ENCODE measurements around the gene RXRA.

The RXRA gene

GRCh38 chr9:134353539-134353938 lies 27.3 kb downstream of the RXRA start:
- no peak for DNase-seq (ENCODE audit: low read depth)

GRCh38 chr9:134355158-134355557 lies 28.9 kb downstream of the RXRA start:
- DNase-seq (ENCODE audit: low read depth), result no peak

GRCh38 chr9:134355561-134356279 lies 29.5 kb downstream of the RXRA start:
- DNase-seq (ENCODE audit: low read depth), result no peak

GRCh38 chr9:134356496-134357470 lies 30.5 kb downstream of the RXRA start:
- no peak for DNase-seq (ENCODE audit: low read depth)

- DNase-seq (ENCODE audit: low read depth), result no peak
Measured at GRCh38 chr9:134357631-134358025, 31.4 kb downstream of the RXRA start.

GRCh38 chr9:134358026-134358661 lies 31.9 kb downstream of the RXRA start:
- no peak for DNase-seq (ENCODE audit: low read depth)

GRCh38 chr9:134358662-134359319 lies 32.5 kb downstream of the RXRA start:
- DNase-seq (ENCODE audit: low read depth), result no peak

- no peak for DNase-seq (ENCODE audit: low read depth)
Measured at GRCh38 chr9:134359493-134360179, 33.4 kb downstream of the RXRA start.

- DNase-seq (ENCODE audit: low read depth), result no peak
Measured at GRCh38 chr9:134360180-134360759, 34.0 kb downstream of the RXRA start.

- no peak for DNase-seq (ENCODE audit: low read depth)
Measured at GRCh38 chr9:134360897-134361296, 34.6 kb downstream of the RXRA start.

- DNase-seq (ENCODE audit: low read depth), result no peak
Measured at GRCh38 chr9:134361426-134361825, 35.2 kb downstream of the RXRA start.

GRCh38 chr9:134361843-134362414 lies 35.7 kb downstream of the RXRA start:
- no peak for DNase-seq (ENCODE audit: low read depth)

- DNase-seq (ENCODE audit: low read depth), result no peak
Measured at GRCh38 chr9:134363450-134363849, 37.2 kb downstream of the RXRA start.

GRCh38 chr9:134364391-134365114 lies 38.3 kb downstream of the RXRA start:
- no peak for DNase-seq (ENCODE audit: low read depth)

GRCh38 chr9:134365115-134365596 lies 38.9 kb downstream of the RXRA start:
- no peak for DNase-seq (ENCODE audit: low read depth)

- no peak for DNase-seq (ENCODE audit: low read depth)
Measured at GRCh38 chr9:134365791-134366222, 39.6 kb downstream of the RXRA start.

- DNase-seq (ENCODE audit: low read depth), result no peak
Measured at GRCh38 chr9:134366223-134367031, 40.2 kb downstream of the RXRA start.

- DNase-seq (ENCODE audit: low read depth), result no peak
Measured at GRCh38 chr9:134367061-134367460, 40.8 kb downstream of the RXRA start.
